H1 (cell line): ENCODE measurements around the gene CAPN11. TPM values are rescaled to one million over a fixed set of nuclear protein-coding genes. Genes with fewer than 3 reads are reported as not detected.

Experiments
- BACH1 ChIP-seq: IDR thresholded peaks from 2 replicates; pipeline ENCODE4 v1.6.1; 2012; ENCODE audit warnings: low read length, improper control_type of control experiment
- CREB1 ChIP-seq: IDR thresholded peaks from 2 replicates; pipeline ENCODE4 v1.6.1; 2012; ENCODE audit warnings: inconsistent platforms
- CTBP2 ChIP-seq: IDR thresholded peaks from 2 replicates; pipeline ENCODE4 v1.7.0; 2011; ENCODE audit warnings: borderline replicate concordance, mild to moderate bottlenecking, moderate library complexity, mixed read lengths, low read length; ENCODE audit not compliant: insufficient read depth, insufficient read length
- GTF2F1 ChIP-seq: IDR thresholded peaks from 2 replicates; pipeline ENCODE4 v1.6.1; 2012; ENCODE audit warnings: low read depth, low read length, improper control_type of control experiment, borderline replicate concordance
- HDAC2 ChIP-seq, 2 experiments: fragments of 300-600 bp in 1 of 2; sonication (generic) in 1 of 2; IDR thresholded peaks; 2 replicates each; pipeline ENCODE4 v1.6.1; 2011 to 2012; ENCODE audit warnings: low read depth in 2 of 2, low read length in 2 of 2, mild to moderate bottlenecking in 2 of 2, moderate library complexity in 2 of 2, borderline replicate concordance in 1 of 2, inconsistent platforms in 1 of 2
- NRF1 ChIP-seq: IDR thresholded peaks from 2 replicates; pipeline ENCODE4 v1.6.1; 2011; ENCODE audit warnings: mild to moderate bottlenecking, low read depth, low read length, improper control_type of control experiment
- SIX5 ChIP-seq: IDR thresholded peaks from 2 replicates; pipeline ENCODE4 v1.6.1; 2011; ENCODE audit warnings: mild to moderate bottlenecking, low read depth, low read length
- TBP ChIP-seq: IDR thresholded peaks from 2 replicates; pipeline ENCODE4 v1.6.1; 2011; ENCODE audit warnings: low read depth, low read length, improper control_type of control experiment
- polyA plus RNA-seq, 7 experiments: library from polyadenylated mRNA; depleted of rRNA in 3 of 7; stranded (reverse) in 5 of 7; unstranded in 2 of 7; fragments of >200 nt in 5 of 7; fragments of 200-250 nt in 2 of 7; gene quantifications; 1 replicate in 5 of 7; 2 replicates in 1 of 7; 4 replicates in 1 of 7; pipeline versions ENCODE4 v1.2.1 to v1.2.3, GENCODE V29; 2011 to 2013; ENCODE audit warnings: missing spikeins in 2 of 7, mixed read lengths in 2 of 7
- total RNA-seq: library from RNA; stranded (reverse); fragmentation: NEBNext Ultra II Directional; extraction: Animal tissue kit (Norgen Biotek cat#: 25700); gene quantifications from 2 replicates; pipeline ENCODE4 v1.2.1, GENCODE V29; 2021
- TF ChIP-seq, protein P1 (sequence below): IDR thresholded peaks from 2 replicates; pipeline ENCODE4 v1.6.1; 2012; ENCODE audit warnings: inconsistent platforms

The CAPN11 gene
- total and polyA plus RNA-seq, 2 of the 8 experiments (the other 6 are each of a cell fraction or from before 2014, with no cell fraction given): 0.95 to 0.97 TPM

- TF ChIP-seq, protein P1, sequence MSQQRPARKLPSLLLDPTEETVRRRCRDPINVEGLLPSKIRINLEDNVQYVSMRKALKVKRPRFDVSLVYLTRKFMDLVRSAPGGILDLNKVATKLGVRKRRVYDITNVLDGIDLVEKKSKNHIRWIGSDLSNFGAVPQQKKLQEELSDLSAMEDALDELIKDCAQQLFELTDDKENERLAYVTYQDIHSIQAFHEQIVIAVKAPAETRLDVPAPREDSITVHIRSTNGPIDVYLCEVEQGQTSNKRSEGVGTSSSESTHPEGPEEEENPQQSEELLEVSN: no peak
- TF ChIP-seq CTBP2: no peak
- no peak for TF ChIP-seq GTF2F1
- no peak for TF ChIP-seq NRF1
- no peak for TF ChIP-seq BACH1
- TF ChIP-seq TBP: no peak
- no peak for TF ChIP-seq CREB1
- no peak for TF ChIP-seq SIX5
- no peak for TF ChIP-seq HDAC2 (IDR thresholded peaks at IDR 0.05; ENCODE audit: borderline replicate concordance in 1 of 2, low read depth in 2 of 2, low read length in 2 of 2)
Measured at GRCh38 chr6:44178424-44179071, 19.9 kb downstream of the CAPN11 start (continued).
